Activated naive CD8-positive, alpha-beta T cell (primary cell): ENCODE data around the gene KCP.

Experiments used
- H3K27ac Mint-ChIP-seq: one replicate; pipeline ENCODE4 v1.8.0; 2021; ENCODE audit warnings: mixed read lengths
- H3K27me3 Mint-ChIP-seq: one replicate; pipeline ENCODE4 v1.8.0; 2021; ENCODE audit warnings: mixed read lengths
- H3K36me3 Mint-ChIP-seq: one replicate; pipeline ENCODE4 v1.8.0; 2021; ENCODE audit warnings: mixed read lengths
- H3K4me1 Mint-ChIP-seq: one replicate; pipeline ENCODE4 v1.8.0; 2021; ENCODE audit warnings: low read depth, mixed read lengths
- H3K4me3 Mint-ChIP-seq: one replicate; pipeline ENCODE4 v1.8.0; 2021; ENCODE audit warnings: mild to moderate bottlenecking, mixed read lengths
- H3K9me3 Mint-ChIP-seq: one replicate; pipeline ENCODE4 v1.8.0; 2021; ENCODE audit warnings: low read depth, mixed read lengths

The KCP gene

DNA sequence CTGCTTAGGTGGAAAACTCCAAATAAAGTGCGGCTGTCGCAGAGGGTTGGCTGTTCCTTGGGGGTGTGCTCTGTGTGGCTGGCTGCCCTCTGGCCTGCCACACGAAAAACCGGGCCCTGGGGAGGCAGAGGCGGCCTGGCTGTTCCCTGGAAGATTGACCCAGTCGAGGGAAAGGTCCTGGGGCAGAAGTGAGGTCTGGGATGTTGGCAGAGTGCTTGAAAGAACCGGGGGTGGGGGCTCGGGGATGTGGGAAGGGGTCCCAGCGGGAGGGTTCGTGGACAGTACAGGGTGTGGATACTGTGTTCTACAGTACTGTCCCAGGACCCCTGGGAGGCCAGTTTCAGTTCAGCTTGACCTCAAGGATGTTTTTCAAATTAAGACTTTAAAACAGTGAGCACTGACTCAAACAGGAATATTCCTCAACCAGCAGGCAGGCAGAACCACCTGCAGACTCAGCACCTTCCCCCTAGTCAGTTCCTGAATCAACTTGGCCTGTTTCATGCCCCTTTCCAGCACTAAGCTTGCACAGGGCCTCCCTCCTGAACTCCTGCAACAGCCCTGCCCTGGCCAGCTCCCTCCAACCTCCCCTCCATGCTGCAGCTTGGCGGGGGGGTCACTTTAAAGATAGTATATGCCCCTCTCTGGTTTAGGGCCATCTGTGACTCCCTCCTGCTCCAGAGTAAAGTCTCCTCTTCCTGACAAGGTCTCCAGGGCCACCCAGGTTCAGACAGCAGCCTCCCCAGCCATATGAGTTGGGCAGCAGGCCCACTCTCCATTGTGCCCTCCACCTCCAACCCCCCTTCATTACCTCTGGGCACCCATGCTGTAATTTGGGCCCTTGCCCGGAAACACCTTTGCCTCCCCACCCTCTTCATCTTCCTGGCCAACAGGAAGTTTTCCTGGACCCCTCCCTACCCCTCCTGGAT lies 51.0 kb downstream of the KCP start:
- no peaks in the 10 kb centered on the region for H3K27me3 Mint-ChIP-seq
- H3K4me3 Mint-ChIP-seq = no peak overlapping the region
- no peak overlapping the region for H3K27ac Mint-ChIP-seq

DNA sequence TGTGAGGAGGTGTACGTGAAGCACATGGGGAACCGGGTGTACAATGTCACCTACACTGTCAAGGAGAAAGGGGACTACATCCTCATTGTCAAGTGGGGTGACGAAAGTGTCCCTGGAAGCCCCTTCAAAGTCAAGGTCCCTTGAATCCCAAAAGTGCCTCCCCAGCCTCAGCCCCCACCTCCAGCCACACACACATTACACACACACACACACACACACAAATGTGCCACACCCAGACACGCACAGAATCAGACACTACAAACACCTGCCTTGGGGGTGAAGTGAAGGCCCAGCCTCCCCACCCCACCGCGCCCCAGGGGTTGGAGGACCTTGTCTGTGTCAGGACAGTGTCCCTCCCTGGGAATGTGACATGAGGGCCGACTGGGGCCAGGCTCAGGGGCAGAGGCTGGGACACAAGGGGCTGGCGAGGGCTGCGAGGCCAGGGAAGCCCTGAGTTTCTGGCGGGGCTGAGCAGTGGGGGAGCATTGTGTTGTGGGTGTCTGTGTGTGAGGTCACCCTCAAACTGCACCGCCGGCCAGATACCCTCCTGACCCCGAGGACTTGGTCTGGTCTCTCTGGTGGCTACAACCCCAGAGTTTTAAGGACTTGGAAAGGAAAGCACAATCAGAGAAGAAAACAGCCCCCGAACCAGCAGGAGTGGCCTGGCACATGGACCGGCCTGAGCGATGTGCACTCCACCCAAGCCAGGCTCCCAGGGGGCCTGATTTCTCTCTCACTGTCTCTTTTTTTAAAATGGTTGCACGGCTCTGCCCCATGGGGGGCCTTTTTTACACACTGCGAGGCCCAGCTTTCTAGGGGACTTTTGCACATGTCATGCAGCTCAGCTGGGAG lies 51.9 kb downstream of the KCP start:
- H3K27ac Mint-ChIP-seq = no peak overlapping the region
- no peaks in the 10 kb centered on the region for H3K9me3 Mint-ChIP-seq
- H3K4me1 Mint-ChIP-seq = peaks cover 8% of the 10 kb centered on the region
- no peaks in the 10 kb centered on the region for H3K27me3 Mint-ChIP-seq
- no peaks in the 10 kb centered on the region for H3K36me3 Mint-ChIP-seq
- H3K4me3 Mint-ChIP-seq = no peak overlapping the region

More for the DNA sequence above, 51.0 kb downstream of the KCP start:
- Mint-ChIP-seq H3K9me3 (no peaks in the 10 kb centered on the region), H3K36me3 (no peaks in the 10 kb centered on the region), H3K4me1 (peaks cover 12% of the 10 kb centered on the region)

DNA sequence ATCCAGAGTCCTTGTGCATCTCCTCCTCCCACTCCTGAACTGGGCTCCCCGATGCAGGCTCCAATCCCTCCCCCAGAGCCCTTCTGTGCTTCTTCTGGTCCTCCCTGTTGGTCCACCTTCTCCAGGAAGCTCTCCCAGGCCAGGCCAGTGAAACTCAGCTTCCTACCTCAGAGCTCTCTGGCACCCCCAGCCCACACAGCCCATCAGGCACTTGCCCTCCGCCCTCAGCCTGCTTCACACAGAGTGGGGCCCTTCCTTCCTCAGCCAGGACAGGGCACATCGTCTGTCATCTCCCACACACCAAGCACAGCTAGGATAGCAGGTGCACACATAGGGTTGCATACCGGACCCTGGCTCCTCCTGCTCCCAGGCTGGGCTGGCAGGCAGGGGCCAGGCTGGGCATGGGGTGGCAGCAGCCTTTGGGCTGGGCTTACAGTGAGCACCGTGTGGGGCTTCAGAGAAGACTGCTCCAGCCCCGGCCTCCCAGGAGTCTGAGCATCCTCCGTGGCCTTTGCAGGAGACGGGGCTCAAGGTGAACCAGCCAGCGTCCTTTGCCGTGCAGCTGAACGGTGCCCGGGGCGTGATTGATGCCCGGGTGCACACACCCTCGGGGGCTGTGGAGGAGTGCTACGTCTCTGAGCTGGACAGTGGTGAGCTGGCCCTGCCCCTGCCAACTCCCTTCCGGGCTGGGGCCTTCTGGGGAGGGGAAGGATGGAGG lies 54.3 kb downstream of the KCP start:
- H3K9me3 Mint-ChIP-seq = no peaks in the 10 kb centered on the region
- no peaks in the 10 kb centered on the region for H3K36me3 Mint-ChIP-seq

DNA sequence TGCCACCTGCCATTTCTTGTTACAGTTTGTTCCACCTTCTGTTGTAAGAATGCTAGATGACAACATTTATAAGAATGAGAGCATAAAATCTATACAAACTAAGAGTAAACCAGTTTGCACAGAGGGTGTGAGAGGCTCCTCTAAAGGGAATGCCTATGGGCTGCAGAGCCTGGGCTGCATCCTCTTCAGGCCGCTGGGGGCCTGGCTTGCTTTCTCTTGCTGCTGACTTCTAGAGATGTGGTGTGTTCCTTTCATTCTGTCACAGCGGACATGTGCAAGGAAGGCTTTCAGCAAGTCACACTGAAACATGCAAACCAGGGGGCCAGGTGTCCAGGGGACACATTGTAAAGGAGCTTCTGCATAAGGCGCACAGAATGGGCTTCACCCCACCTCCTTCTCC lies 55.0 kb downstream of the KCP start:
- no peaks in the 10 kb centered on the region for H3K36me3 Mint-ChIP-seq
- no peaks in the 10 kb centered on the region for H3K4me1 Mint-ChIP-seq
- no peak overlapping the region for H3K4me3 Mint-ChIP-seq
- no peak overlapping the region for H3K27ac Mint-ChIP-seq
- no peaks in the 10 kb centered on the region for H3K9me3 Mint-ChIP-seq
- no peaks in the 10 kb centered on the region for H3K27me3 Mint-ChIP-seq

More for the DNA sequence above, 54.3 kb downstream of the KCP start:
- H3K4me3 Mint-ChIP-seq = no peak overlapping the region
- no peaks in the 10 kb centered on the region for H3K27me3 Mint-ChIP-seq
- no peak overlapping the region for H3K27ac Mint-ChIP-seq
- no peaks in the 10 kb centered on the region for H3K4me1 Mint-ChIP-seq

DNA sequence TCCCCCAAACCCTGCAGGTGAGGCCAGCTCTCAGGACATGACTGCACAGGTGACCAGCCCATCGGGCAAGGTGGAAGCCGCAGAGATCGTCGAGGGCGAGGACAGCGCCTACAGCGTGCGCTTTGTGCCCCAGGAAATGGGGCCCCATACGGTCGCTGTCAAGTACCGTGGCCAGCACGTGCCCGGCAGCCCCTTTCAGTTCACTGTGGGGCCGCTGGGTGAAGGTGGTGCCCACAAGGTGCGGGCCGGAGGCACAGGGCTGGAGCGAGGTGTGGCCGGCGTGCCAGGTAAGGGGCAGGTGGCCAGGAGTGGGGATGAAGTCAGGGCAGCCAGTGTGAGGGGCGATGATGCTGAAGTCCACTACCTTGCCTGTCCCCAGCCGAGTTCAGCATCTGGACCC lies 56.1 kb downstream of the KCP start:
- no peak overlapping the region for H3K27ac Mint-ChIP-seq
- H3K4me3 Mint-ChIP-seq = no peak overlapping the region
- no peaks in the 10 kb centered on the region for H3K36me3 Mint-ChIP-seq
- H3K27me3 Mint-ChIP-seq = no peaks in the 10 kb centered on the region
- H3K9me3 Mint-ChIP-seq = no peaks in the 10 kb centered on the region
- no peaks in the 10 kb centered on the region for H3K4me1 Mint-ChIP-seq

DNA sequence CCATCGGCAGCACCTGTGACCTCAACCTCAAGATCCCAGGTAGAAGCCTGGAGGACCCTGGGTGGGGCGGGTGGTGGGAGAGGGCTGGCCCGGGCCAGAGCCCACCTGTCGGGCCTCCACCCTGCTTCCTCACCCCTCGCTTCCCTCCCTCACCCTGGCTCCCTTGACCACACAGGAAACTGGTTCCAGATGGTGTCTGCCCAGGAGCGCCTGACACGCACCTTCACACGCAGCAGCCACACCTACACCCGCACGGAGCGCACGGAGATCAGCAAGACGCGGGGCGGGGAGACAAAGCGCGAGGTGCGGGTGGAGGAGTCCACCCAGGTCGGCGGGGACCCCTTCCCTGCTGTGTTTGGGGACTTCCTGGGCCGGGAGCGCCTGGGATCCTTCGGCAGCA lies 56.7 kb downstream of the KCP start:
- Mint-ChIP-seq H3K9me3 (no peaks in the 10 kb centered on the region), H3K4me1 (no peaks in the 10 kb centered on the region), H3K36me3 (no peaks in the 10 kb centered on the region), H3K27me3 (no peaks in the 10 kb centered on the region), H3K4me3 (no peak overlapping the region), H3K27ac (no peak overlapping the region)

DNA sequence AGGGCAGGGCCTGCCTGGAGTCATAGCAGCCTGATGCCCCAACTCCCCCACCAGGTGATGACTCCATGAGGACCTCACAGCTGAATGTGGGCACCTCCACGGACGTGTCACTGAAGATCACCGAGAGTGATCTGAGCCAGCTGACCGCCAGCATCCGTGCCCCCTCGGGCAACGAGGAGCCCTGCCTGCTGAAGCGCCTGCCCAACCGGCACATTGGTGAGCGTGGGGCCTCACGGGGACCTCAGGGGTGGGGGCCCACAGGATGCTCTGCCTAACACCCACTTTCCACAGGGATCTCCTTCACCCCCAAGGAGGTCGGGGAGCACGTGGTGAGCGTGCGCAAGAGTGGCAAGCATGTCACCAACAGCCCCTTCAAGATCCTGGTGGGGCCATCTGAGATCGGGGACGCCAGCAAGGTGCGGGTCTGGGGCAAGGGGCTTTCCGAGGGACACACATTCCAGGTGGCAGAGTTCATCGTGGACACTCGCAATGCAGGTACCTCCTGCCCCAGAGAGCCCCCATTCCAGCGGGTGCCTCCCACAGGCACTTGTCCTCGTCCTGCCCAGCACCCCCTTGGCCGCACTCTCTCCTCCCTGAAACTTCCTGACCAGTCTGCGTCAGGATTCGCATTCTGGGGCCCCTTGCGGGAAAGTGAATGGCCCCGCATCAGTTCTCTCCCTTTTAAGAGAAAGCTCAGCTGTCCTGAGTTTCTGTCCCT lies 57.8 kb downstream of the KCP start:
- Mint-ChIP-seq H3K36me3 (no peaks in the 10 kb centered on the region), H3K27me3 (no peaks in the 10 kb centered on the region), H3K9me3 (no peaks in the 10 kb centered on the region), H3K4me1 (no peaks in the 10 kb centered on the region), H3K4me3 (no peak overlapping the region), H3K27ac (no peak overlapping the region)

DNA sequence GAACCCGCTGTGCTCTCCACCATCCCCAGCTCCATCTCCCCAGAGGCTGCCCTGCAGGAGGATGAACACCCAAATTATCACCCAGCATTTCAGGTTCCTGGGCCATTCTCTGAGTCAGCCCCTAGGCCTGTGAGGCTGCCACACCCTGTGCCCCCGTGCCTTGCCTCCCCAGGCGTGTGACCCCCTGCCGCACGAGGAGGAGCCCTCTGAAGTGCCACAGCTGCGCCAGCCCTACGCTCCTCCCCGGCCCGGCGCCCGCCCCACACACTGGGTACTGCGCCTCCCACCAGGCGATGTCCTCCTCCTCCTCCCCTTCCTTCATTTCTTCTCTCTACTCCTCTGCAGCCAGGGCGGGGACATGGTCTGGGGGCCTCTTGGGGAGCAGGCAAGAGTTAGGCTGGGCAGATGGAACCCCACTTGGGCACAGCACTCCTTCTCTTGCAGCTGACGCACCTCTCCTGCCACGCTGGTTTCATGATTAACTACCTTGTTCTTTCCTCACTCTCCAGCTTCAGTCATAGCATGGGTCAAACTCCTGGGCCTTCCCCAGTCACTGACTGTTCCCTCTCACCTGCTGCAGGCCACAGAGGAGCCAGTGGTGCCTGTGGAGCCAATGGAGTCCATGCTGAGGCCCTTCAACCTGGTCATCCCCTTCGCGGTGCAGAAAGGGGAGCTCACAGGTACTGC lies 60.6 kb downstream of the KCP start:
- H3K4me3 Mint-ChIP-seq = no peak overlapping the region
- no peaks in the 10 kb centered on the region for H3K4me1 Mint-ChIP-seq
- H3K9me3 Mint-ChIP-seq = no peaks in the 10 kb centered on the region
- no peaks in the 10 kb centered on the region for H3K36me3 Mint-ChIP-seq
- no peaks in the 10 kb centered on the region for H3K27me3 Mint-ChIP-seq
- H3K27ac Mint-ChIP-seq = no peak overlapping the region

DNA sequence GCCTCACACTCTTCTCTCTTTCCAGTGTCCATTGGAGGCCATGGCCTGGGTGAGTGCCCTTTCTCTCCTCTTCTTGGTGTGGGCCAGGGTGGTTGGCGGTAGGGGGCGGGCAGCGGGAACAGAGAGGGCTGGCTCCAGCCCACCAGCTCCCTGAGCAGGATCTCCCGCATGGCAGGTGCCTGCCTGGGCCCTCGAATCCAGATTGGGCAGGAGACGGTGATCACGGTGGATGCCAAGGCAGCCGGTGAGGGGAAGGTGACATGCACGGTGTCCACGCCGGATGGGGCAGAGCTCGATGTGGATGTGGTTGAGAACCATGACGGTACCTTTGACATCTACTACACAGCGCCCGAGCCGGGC lies 61.4 kb downstream of the KCP start:
- H3K27me3 Mint-ChIP-seq = no peaks in the 10 kb centered on the region
- H3K9me3 Mint-ChIP-seq = no peaks in the 10 kb centered on the region
- no peak overlapping the region for H3K4me3 Mint-ChIP-seq
- no peak overlapping the region for H3K27ac Mint-ChIP-seq
- H3K4me1 Mint-ChIP-seq = no peaks in the 10 kb centered on the region
- no peaks in the 10 kb centered on the region for H3K36me3 Mint-ChIP-seq

DNA sequence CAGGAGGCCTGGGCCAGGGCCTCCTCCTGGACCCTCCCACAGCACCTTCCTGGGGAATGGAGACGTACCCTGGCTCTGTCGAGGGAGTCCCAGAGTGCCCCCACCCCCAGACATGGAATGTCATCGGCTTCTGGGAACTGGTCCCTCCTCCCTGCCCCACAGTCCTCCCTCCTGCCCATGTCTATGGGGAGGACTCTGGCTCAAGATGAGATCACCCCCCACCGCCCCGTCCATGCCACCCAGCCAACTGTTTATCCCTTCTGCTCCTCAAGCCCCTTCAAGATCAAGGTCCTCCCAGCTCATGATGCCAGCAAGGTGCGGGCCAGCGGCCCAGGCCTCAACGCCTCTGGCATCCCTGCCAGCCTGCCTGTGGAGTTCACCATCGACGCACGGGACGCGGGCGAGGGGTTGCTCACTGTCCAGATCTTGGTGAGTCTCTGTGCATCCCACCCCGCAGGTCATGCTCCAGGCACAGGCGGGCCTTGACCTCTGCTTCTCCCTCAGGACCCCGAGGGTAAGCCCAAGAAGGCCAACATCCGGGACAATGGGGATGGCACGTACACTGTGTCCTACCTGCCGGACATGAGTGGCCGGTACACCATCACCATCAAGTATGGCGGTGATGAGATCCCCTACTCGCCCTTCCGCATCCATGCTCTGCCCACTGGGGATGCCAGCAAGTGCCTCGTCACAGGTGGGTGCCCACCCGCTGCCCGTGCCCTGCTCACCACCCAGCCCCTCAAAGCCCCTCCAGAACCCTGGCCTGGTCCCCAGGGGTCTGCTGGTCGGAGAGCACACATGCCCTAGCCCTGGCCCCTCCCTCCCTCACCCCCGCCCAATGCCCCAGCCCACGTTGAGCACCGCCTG lies 62.0 kb downstream of the KCP start:
- Mint-ChIP-seq H3K36me3 (no peaks in the 10 kb centered on the region), H3K4me1 (no peaks in the 10 kb centered on the region), H3K9me3 (no peaks in the 10 kb centered on the region), H3K27ac (no peak overlapping the region), H3K4me3 (no peak overlapping the region), H3K27me3 (no peaks in the 10 kb centered on the region)

DNA sequence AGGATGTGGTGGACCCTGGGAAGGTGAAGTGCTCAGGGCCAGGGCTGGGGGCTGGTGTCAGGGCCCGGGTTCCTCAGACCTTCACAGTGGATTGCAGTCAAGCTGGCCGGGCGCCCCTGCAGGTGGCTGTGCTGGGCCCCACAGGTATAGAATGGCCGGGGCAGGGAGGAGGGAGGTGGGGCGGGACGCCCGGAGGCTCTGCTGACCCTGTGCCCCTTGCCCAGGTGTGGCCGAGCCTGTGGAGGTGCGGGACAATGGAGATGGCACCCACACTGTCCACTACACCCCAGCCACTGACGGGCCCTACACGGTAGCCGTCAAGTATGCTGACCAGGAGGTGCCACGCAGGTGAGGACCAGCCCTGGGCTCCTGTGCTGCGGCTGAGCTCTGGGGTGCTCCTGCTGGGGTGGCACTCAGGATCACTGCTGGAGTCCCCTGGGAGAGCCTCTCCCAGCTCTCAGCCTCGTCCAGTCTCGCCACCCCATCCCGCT lies 62.7 kb downstream of the KCP start:
- no peaks in the 10 kb centered on the region for H3K9me3 Mint-ChIP-seq
- no peak overlapping the region for H3K4me3 Mint-ChIP-seq
- H3K27me3 Mint-ChIP-seq = no peaks in the 10 kb centered on the region
- no peak overlapping the region for H3K27ac Mint-ChIP-seq
- no peaks in the 10 kb centered on the region for H3K36me3 Mint-ChIP-seq
- no peaks in the 10 kb centered on the region for H3K4me1 Mint-ChIP-seq

DNA sequence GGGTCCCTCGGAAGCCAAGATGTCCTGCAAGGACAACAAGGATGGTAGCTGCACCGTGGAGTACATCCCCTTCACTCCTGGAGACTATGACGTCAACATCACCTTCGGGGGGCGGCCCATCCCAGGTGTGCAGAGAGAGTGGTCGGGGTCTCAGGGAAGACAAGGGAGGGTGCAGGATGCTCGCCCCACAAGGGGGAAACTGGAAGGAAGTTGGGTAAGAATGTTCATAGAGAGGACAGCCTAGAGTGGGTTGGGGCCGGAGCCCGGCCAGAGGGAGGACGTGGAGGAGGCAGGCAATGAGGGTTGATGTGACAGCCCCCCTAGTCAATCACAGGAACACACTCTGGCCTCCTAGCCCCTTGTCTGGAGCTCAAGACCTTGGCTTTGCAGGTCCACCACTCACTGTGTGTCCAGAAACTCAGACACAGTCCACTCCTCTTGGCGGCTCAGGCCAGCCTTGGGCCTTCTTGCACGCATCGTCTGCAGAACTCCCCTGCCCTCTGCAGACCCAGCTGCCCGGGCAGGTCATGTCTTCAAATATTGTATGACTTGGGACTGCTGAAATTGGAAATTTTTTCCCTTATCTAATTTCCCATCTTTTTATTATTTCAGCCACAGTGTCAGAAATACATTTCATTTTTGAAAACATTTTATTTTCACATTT lies 63.6 kb downstream of the KCP start:
- no peaks in the 10 kb centered on the region for H3K9me3 Mint-ChIP-seq
- no peak overlapping the region for H3K27ac Mint-ChIP-seq
- no peaks in the 10 kb centered on the region for H3K4me1 Mint-ChIP-seq
- H3K4me3 Mint-ChIP-seq = no peak overlapping the region
- H3K36me3 Mint-ChIP-seq = no peaks in the 10 kb centered on the region
- H3K27me3 Mint-ChIP-seq = no peaks in the 10 kb centered on the region

DNA sequence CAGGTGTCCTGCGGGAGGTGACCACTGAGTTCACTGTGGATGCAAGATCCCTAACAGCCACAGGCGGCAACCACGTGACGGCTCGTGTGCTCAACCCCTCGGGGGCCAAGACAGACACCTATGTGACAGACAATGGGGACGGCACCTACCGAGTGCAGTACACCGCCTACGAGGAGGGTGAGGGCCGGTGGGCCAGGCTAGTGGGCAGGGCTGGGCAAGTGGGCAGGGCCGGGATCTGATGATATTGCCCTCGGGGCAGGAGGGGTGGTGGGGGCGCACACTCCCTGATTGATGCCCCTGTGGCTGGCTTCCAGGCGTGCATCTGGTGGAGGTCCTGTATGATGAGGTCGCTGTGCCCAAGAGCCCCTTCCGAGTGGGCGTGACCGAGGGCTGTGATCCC lies 64.5 kb downstream of the KCP start:
- Mint-ChIP-seq H3K9me3 (no peaks in the 10 kb centered on the region), H3K4me1 (peaks cover 2% of the 10 kb centered on the region), H3K27ac (no peak overlapping the region), H3K36me3 (no peaks in the 10 kb centered on the region), H3K27me3 (no peaks in the 10 kb centered on the region), H3K4me3 (no peak overlapping the region)
